ENCODE measurements around the gene NAV2. TPM values are rescaled to one million over a fixed set of nuclear protein-coding genes. Genes with fewer than 3 reads are reported as not detected.

Gene NAV2
- total and polyA plus RNA-seq, 2 experiments from 2014 or later, result 26.0 to 45.0 TPM

DNA sequence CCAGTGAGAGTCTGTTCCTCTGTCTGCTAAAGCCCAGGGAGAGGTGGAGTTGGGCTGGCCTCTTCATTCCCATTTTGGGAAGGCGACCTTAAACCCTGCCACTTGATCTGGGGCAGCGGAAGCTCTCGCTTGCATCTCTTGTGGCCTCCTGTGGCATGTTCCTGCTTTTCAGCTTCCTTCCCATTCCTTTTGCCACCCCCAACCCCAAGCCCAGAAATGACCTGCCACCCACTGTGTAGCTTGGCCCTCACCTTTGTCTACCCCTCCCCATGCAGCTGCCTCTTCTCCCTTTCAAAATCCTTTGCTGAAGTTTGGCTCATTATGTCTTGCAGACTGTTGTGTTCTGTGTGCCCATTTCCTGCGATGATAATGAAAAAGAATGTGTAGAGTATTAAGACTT lies 337.4 kb downstream of the NAV2 start (continued):
- no peak for TF ChIP-seq REST (IDR thresholded peaks at IDR 0.05; ENCODE audit: unreplicated experiment)
- TF ChIP-seq ZNF331 (CRISPR knock-in tag; IDR thresholded peaks at IDR 0.05; ENCODE audit: low read depth), result no peak
- no peak for TF ChIP-seq CREB1 (CRISPR knock-in tag; IDR thresholded peaks at IDR 0.05; ENCODE audit: low read depth)
- no peak for TF ChIP-seq POLR2AphosphoS5 (IDR thresholded peaks at IDR 0.05; ENCODE audit: low read depth)
- no peak for TF ChIP-seq NANOG (IDR thresholded peaks at IDR 0.05; ENCODE audit: borderline replicate concordance)

GRCh38 chr11:20050551-20051333 lies 338.1 kb downstream of the NAV2 start:
- Mint-ChIP-seq H3K36me3 (ENCODE audit: low read depth) (peaks cover 90% of the 10 kb centered on the region), H3K4me3 (peak overlapping the region; percentile 19; the same call in 2 of the 3 replicates), H3K4me1 (peaks cover 34% of the 10 kb centered on the region), H3K27me3 (ENCODE audit: insufficient read depth, low read depth, poor library complexity) (peaks cover 14% of the 10 kb centered on the region), H3K9me3 (no peaks in the 10 kb centered on the region), H3K27ac (peak overlapping the region; percentile 89)
- Histone ChIP-seq H2AFZ (no peak overlapping the region), H3K27ac (ENCODE audit: low read depth) (peak overlapping the region; percentile 84), H4K20me1 (replicated peaks; ENCODE audit: insufficient read depth) (no peaks in the 10 kb centered on the region; the same call in none of the 2 replicates), H3F3A (replicated peaks; ENCODE audit: low read depth) (no peaks in the 10 kb centered on the region), H3K4me1 (ENCODE audit: insufficient read depth) (peaks cover 28% of the 10 kb centered on the region), H3K4me3 (peak overlapping the region; percentile 15; the same call in 1 of the 2 replicates), H3K79me2 (replicated peaks; ENCODE audit: insufficient read depth) (no peaks in the 10 kb centered on the region), H3K9me2 (ENCODE audit: insufficient read depth) (no peaks in the 10 kb centered on the region), H3K4me2 (peak overlapping the region; percentile 58), H3K36me3 (ENCODE audit: insufficient read depth) (peaks cover 32% of the 10 kb centered on the region), H3K27me3 (ENCODE audit: insufficient read depth) (no peaks in the 10 kb centered on the region)
- DNase-seq (ENCODE audit: low spot score) (peak; percentile 75), ATAC-seq (peak; percentile 72)
- TF ChIP-seq CTCF (conservative IDR thresholded peaks at IDR 0.05; ENCODE audit: low read depth in 2 of 2) (no peak), ZNF462 (CRISPR knock-in tag; IDR thresholded peaks at IDR 0.05) (no peak), REST (IDR thresholded peaks at IDR 0.05; ENCODE audit: unreplicated experiment) (no peak)

All from GM23338 (cell line).